ENCODE results near the gene FAM20C.

The FAM20C gene

GRCh38 chr7:299628-300027 lies 107.3 kb downstream of the FAM20C start:
- no peak for DNase-seq (ENCODE audit: low read depth)
- H3K4me3 ChIP-seq (ENCODE audit: low read depth, low read length) = no peak overlapping the region
- TF ChIP-seq CTCF (IDR thresholded peaks at IDR 0.05; ENCODE audit: control insufficient read depth, extremely low read depth, insufficient read depth) = no peak

- TF ChIP-seq CTCF (IDR thresholded peaks at IDR 0.05; ENCODE audit: control insufficient read depth, extremely low read depth, insufficient read depth) = no peak
- no peak overlapping the region for H3K4me3 ChIP-seq (ENCODE audit: low read depth, low read length)
- DNase-seq (ENCODE audit: low read depth) = no peak
Observed at GRCh38 chr7:300048-300447, 107.7 kb downstream of the FAM20C start.

GRCh38 chr7:300546-301290 lies 108.3 kb downstream of the FAM20C start:
- no peak for DNase-seq (ENCODE audit: low read depth)
- no peak for TF ChIP-seq CTCF (IDR thresholded peaks at IDR 0.05; ENCODE audit: control insufficient read depth, extremely low read depth, insufficient read depth)
- no peak overlapping the region for H3K4me3 ChIP-seq (ENCODE audit: low read depth, low read length)

- no peak overlapping the region for H3K4me3 ChIP-seq (ENCODE audit: low read depth, low read length)
- DNase-seq (ENCODE audit: low read depth) = no peak
- TF ChIP-seq CTCF (IDR thresholded peaks at IDR 0.05; ENCODE audit: control insufficient read depth, extremely low read depth, insufficient read depth) = no peak
Observed at GRCh38 chr7:301291-302053, 109.1 kb downstream of the FAM20C start.

GRCh38 chr7:302054-302992 lies 110.0 kb downstream of the FAM20C start:
- no peak for TF ChIP-seq CTCF (IDR thresholded peaks at IDR 0.05; ENCODE audit: control insufficient read depth, extremely low read depth, insufficient read depth)
- no peak overlapping the region for H3K4me3 ChIP-seq (ENCODE audit: low read depth, low read length)
- no peak for DNase-seq (ENCODE audit: low read depth)

- TF ChIP-seq CTCF (IDR thresholded peaks at IDR 0.05; ENCODE audit: control insufficient read depth, extremely low read depth, insufficient read depth) = no peak
- no peak overlapping the region for H3K4me3 ChIP-seq (ENCODE audit: low read depth, low read length)
- no peak for DNase-seq (ENCODE audit: low read depth)
Observed at GRCh38 chr7:303425-303824, 111.1 kb downstream of the FAM20C start.

Measured in LNCaP clone FGC (cell line).